Measurements from ENCODE around the gene SMIM35.

The SMIM35 gene

DNA sequence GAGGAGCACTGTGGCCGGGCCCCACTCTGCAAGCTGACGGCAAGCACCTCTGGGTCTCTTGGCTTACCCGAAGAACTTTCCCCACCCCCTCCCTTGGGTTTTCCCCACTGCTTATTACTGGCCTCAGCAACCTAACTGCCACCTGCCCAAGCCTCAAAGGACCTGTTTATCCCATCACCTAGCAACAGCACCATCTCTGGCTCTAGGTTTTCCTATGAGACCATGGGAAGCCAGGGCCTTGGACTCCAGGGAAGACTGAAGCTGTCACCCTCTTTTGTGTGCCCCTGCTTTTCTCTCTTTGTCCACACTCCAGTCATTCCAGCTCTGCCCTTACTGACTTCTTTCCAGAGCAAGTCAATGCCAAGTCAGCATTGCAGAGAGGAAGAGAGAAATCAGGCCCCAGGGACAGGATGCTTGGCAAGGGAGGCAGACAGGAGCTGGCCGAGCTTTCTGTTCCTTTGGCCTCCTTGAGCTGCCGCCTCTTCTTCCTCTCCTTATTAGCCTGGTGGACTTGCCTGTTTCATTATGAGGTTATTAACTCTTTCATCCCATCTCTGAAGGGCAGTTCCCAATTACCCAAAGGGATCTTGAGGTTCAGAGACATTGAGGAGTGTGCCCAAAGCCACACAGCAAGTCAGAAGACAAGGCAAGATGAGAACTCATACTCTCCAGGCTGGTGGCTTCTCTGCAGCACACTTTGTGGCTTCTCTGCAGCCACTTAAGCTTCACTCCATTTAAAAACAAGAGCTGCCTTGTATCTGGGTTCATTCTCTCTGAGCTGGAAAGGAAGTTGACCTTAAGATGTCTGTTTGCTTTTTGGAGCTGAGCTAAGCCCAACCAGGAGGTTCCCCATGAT is at the start of gene SMIM35:
Gene SMIM35 (minus strand): TSS at position 51 of the 856 bp plus-strand sequence. CDS start 206 bp downstream, outside the sequence.
- no peak for DNase-seq

DNA sequence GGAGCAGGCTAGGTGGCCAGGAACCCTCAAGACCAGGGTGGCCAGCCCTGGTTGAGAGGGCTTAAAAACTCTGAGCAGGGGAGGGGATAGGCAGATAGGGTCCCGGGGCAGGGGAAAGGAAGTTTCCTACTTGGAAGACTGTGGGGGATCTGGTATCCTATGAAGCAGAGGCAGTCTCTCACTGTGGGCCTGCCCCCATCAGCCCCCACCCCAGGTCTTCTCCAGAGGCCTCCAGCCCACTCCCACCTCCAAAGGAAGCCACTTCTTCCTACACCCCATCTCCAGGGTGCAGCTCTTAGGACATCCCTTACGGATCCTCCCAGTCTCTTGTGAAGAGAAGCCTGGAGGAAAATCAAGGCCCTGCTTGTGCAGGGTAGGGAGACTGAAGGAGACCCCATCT is 49.6 kb upstream of the SMIM35 start:
- DNase-seq: no peak

GRCh38 chr11:118135796-118136165 is 49.0 kb upstream of the SMIM35 start:
- no peak for DNase-seq

- DNase-seq: no peak
Observed at GRCh38 chr11:118135051-118135795, 48.5 kb upstream of the SMIM35 start.

DNA sequence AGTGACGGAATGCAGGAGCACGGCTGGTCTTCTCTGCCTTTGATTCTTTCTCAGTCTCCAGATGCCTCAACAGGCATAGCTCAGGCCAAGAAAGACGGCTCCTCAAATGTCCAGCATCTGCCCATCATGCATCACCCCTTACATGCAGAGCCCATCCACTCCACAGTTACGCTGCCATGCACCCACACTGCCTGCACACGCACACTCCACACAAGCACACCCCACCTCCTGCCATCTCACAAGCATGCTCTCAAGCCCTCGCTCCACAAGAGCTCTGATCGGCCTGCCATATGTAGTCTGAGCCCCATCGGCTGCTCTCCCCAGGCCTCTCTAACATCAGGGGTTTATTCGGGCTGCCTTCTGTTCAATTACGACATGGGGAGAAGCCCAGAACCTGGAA is 47.1 kb upstream of the SMIM35 start:
- DNase-seq: no peak

- no peak for DNase-seq
Observed at GRCh38 chr11:118132385-118133151, 45.8 kb upstream of the SMIM35 start.

GRCh38 chr11:118129471-118130172 is 42.9 kb upstream of the SMIM35 start:
- DNase-seq: no peak

GRCh38 chr11:118128721-118129470 is 42.1 kb upstream of the SMIM35 start:
- no peak for DNase-seq

DNA sequence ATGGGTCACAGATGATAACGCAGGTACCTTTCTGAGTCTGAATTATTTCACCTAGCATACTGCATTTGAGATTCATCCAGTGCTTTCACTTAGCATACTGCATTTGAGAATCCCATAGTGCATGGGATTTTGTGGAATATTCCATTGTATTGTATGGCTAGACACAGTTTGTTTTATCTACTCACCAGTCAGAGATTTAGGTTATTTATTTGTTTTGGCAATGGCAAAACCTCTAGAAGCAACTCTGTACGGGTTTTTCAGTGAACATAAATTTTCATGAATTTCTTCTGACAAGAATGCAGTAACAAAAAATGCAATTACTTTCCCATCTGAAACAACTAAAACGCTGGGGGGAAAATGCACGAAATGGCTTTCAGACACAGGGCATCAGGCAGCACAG is 41.5 kb upstream of the SMIM35 start:
- DNase-seq: no peak

GRCh38 chr11:118126082-118126838 is 39.5 kb upstream of the SMIM35 start:
- DNase-seq: no peak

- no peak for DNase-seq
Observed at GRCh38 chr11:118124929-118125535, 38.3 kb upstream of the SMIM35 start.

- no peak for DNase-seq
Observed at GRCh38 chr11:118120793-118121192, 34.0 kb upstream of the SMIM35 start.

- no peak for DNase-seq
Observed at GRCh38 chr11:118117790-118118601, 31.2 kb upstream of the SMIM35 start.

- DNase-seq: no peak
Observed at GRCh38 chr11:118115048-118115447, 28.3 kb upstream of the SMIM35 start.

DNA sequence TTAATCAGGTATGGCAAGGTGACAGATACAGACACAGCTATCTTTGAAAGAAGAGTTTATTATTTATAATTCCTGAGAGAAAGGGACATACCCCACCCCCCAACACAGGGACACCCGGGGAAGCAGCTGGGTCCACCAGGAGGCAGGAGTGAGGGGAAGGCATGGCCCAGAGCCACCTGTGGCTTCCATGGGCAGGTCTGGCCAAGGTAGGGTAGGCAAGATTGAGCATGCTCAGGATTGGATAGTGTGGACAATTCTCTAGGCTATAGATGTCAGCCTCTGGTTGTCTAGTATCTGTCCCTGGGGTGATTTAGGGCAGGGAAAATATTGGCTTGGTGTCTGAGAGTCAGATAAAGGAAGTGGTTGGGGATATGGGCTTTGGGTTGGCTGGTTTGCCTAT is 27.5 kb upstream of the SMIM35 start:
- DNase-seq: no peak

DNA sequence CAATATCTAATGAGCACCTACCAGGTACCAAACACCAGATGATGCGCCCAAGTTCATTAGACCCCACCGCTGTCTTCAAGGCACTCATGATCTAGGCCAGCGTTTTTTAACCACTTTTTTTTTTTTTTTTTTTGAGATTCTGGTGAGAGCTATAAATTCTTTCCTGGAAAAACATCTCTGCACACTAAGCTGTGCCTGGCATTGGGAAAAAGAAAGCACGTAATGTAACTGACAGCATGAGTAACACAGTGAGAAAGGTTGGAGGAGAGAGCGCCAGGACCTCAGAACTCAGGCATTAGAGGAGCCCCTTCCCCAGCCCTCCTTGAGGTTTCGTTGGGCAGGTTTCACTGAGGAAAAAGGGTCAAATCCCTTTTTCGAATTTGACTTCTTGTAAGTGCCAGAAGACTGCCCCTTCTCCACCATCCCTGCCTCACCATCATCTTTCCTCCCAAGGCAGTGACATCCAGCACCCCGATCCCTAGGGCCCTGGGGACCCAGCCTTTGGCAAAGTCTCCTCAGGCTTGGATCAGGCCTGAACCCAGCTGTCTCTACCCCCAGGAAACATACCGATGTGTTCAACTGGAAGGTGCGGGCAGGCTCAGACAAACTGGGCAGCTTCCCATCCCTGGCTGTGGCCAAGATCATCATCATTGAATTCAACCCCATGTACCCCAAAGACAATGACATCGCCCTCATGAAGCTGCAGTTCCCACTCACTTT is 26.1 kb upstream of the SMIM35 start:
- no peak for DNase-seq

- DNase-seq: no peak
Observed at GRCh38 chr11:118111744-118112035, 24.9 kb upstream of the SMIM35 start.

DNA sequence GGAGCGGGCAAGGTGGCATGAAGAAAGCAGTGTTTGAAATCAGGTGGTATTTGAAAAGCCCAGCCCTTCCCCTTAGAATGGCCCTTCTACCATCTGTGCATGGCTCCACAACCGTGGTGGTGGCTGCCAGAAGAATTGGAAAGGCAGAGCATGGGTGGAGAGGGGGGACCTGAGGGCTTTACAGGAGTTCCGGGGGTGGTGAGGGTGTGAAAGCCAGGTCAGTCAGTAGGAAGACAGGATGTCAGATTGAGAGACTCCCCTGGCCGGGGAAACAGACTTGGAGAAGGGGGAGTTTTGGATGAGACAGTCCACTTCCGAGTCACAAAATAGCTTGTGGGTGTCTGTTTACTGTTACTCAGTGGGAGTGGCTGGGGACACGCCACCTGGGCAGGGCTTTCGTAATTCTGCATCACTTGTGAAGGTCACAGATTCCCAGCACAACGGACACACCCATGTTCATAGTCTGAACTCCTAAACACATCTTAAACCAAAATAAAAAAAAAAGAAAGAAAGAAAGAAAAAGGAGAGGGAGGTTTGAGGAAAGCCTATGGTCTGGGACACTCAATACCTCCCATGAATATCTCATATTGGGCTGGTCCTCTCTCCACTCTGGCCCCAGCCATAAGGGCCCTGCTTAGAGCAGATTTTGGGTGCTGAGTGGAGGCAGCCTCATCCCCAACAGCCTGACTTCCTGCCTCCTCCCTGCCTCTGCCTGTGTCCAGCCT is 24.4 kb upstream of the SMIM35 start:
- DNase-seq: no peak

- no peak for DNase-seq
Observed at GRCh38 chr11:118109231-118109630, 22.5 kb upstream of the SMIM35 start.
